SK-N-SH (cell line): ENCODE results near the gene USP12. TPM values are rescaled to one million over a fixed set of nuclear protein-coding genes. Genes with fewer than 3 reads are reported as not detected.

Experiments used
- CTCF ChIA-PET: fragments of 300-600, 350-600 bp; formaldehyde crosslinking; extraction: SDS; loops from one replicate; lab custom pipeline; 2021; lab: Yijun Ruan, JAX
- POLR2A ChIA-PET: fragments of 350-600 bp; sonication (Branson Sonifier 250); formaldehyde crosslinking; extraction: SDS; loops from one replicate; lab custom pipeline; 2020; ENCODE audit warnings: antibody characterized with exemption, inconsistent platforms; lab: Yijun Ruan, JAX
- DNase-seq: peaks from one replicate; pipeline ENCODE4 v3.0.0; 2012
- H2AFZ ChIP-seq: fragments of 200-600 bp; sonication (generic); 2 replicates; pipeline ENCODE4 v1.8.1; 2016; ENCODE audit warnings: antibody characterized with exemption, mild to moderate bottlenecking, low read depth
- H3F3A ChIP-seq: fragments of 200-600 bp; sonication (generic); replicated peaks from 2 replicates; pipeline ENCODE3; 2016; ENCODE audit warnings: antibody characterized with exemption, mild to moderate bottlenecking; ENCODE audit not compliant: insufficient read depth
- H3K27ac ChIP-seq, 2 experiments: fragments of 200-500 bp in 1 of 2; fragments of 200-600 bp in 1 of 2; sonication (Bioruptor generic) in 1 of 2; sonication (generic), shearing (Covaris generic) in 1 of 2; 2 replicates each; pipeline versions ENCODE4 v1.5.1 to v1.6.1; 2014 to 2016; ENCODE audit warnings: low read depth in 2 of 2, inconsistent platforms in 1 of 2, low read length in 1 of 2, mild to moderate bottlenecking in 1 of 2, mixed read lengths in 1 of 2
- H3K27me3 ChIP-seq: fragments of 200-600 bp; sonication (generic), shearing (Covaris generic); 2 replicates; pipeline ENCODE4 v1.6.1; 2016; ENCODE audit warnings: mixed run types; ENCODE audit not compliant: insufficient read depth
- H3K36me3 ChIP-seq, 2 experiments: fragments of 200-500 bp in 1 of 2; fragments of 200-600 bp in 1 of 2; sonication (Bioruptor generic) in 1 of 2; sonication (generic) in 1 of 2; replicated peaks in 1 of 2; 2 replicates each; pipeline versions ENCODE3 to v1.5.1; 2014 to 2016; ENCODE audit warnings: low read length in 1 of 2, mild to moderate bottlenecking in 1 of 2; ENCODE audit not compliant: insufficient read depth in 2 of 2, control insufficient read depth in 1 of 2
- H3K4me1 ChIP-seq, 2 experiments: fragments of 200-500 bp in 1 of 2; fragments of 200-600 bp in 1 of 2; sonication (Bioruptor generic) in 1 of 2; sonication (generic), shearing (Covaris generic) in 1 of 2; 2 replicates each; pipeline versions ENCODE4 v1.5.1 to v1.6.1; 2014 to 2016; ENCODE audit warnings: low read depth in 1 of 2, low read length in 1 of 2, mixed run types in 1 of 2; ENCODE audit not compliant: insufficient read depth in 2 of 2, control insufficient read depth in 1 of 2
- H3K4me2 ChIP-seq: fragments of 200-600 bp; sonication (generic), shearing (Covaris generic); 2 replicates; pipeline ENCODE4 v1.6.1; 2017; ENCODE audit warnings: mixed run types
- H3K4me3 ChIP-seq, 2 experiments: fragments of 200-500 bp in 1 of 2; fragments of 200-600 bp in 1 of 2; sonication (Bioruptor generic) in 1 of 2; sonication (generic), shearing (Covaris generic) in 1 of 2; 2 replicates each; pipeline versions ENCODE4 v1.5.1 to v1.8.1; 2014 to 2016; ENCODE audit warnings: low read depth in 2 of 2, inconsistent platforms in 1 of 2, low read length in 1 of 2, mild to moderate bottlenecking in 1 of 2, mixed read lengths in 1 of 2, moderate library complexity in 1 of 2
- H3K79me2 ChIP-seq: fragments of 200-600 bp; sonication (generic); 2 replicates; pipeline ENCODE4 v1.8.1; 2017; ENCODE audit warnings: mild to moderate bottlenecking; ENCODE audit not compliant: insufficient read depth
- H3K9ac ChIP-seq: fragments of 200-600 bp; sonication (generic); 2 replicates; pipeline ENCODE4 v1.6.1; 2017; ENCODE audit warnings: mixed run types
- H3K9me2 ChIP-seq: fragments of 200-600 bp; sonication (generic); 2 replicates; pipeline ENCODE4 v1.6.1; 2017; ENCODE audit warnings: mixed run types
- H3K9me3 ChIP-seq: fragments of 200-600 bp; sonication (generic); 2 replicates; pipeline ENCODE4 v1.6.1; 2017; ENCODE audit warnings: mixed run types, mild to moderate bottlenecking, moderate library complexity
- H4K20me1 ChIP-seq: fragments of 200-600 bp; sonication (generic); 2 replicates; pipeline ENCODE4 v1.6.1; 2017; ENCODE audit warnings: mild to moderate bottlenecking, mixed run types; ENCODE audit not compliant: insufficient read depth
- CHD2 ChIP-seq: fragments of 150-350 bp; IDR thresholded peaks from 2 replicates; pipeline ENCODE4 v1.6.1; 2018; ENCODE audit warnings: low read length; ENCODE audit not compliant: partially characterized antibody
- EZH2phosphoT487 ChIP-seq: fragments of 200-600 bp; sonication (generic); IDR thresholded peaks from 2 replicates; pipeline ENCODE4 v1.6.1; 2017; ENCODE audit warnings: low read depth, mixed run types, mild to moderate bottlenecking, antibody characterized with exemption, moderate library complexity, borderline replicate concordance
- GABPA ChIP-seq: IDR thresholded peaks from 2 replicates; pipeline ENCODE4 v1.4.0; 2012; ENCODE audit warnings: low read depth, mild to moderate bottlenecking
- MEF2A ChIP-seq: IDR thresholded peaks from 2 replicates; pipeline ENCODE4 v1.4.0; 2012; ENCODE audit warnings: low read depth, borderline replicate concordance
- RAD21 ChIP-seq: IDR thresholded peaks from 2 replicates; pipeline ENCODE4 v1.6.1; 2012; ENCODE audit warnings: mild to moderate bottlenecking, low read length
- RXRA ChIP-seq: IDR thresholded peaks from 2 replicates; pipeline ENCODE4 v1.4.0; 2012; ENCODE audit warnings: low read depth, mild to moderate bottlenecking, borderline replicate concordance
- WGBS: methylation state at CpG from one replicate; pipeline ENCODE4 v1.1.6; 2017; ENCODE audit warnings: low lambda C conversion rate; 5-methylcytosine and 5-hydroxymethylcytosine counted together
- polyA plus RNA-seq, 3 experiments: library from polyadenylated mRNA; depleted of rRNA; stranded (reverse); fragments of >200 nt; gene quantifications; 2 replicates each; pipeline ENCODE4 v1.2.3, GENCODE V29; 2012
- TF ChIP-seq, protein P1 (sequence below): IDR thresholded peaks from 2 replicates; pipeline ENCODE4 v1.6.1; 2012; ENCODE audit warnings: mild to moderate bottlenecking, low read depth, low read length, moderate library complexity
- TF ChIP-seq, protein P2 (sequence below): IDR thresholded peaks from 2 replicates; pipeline ENCODE4; 2012

Gene USP12
- polyA plus RNA-seq, 1 of the 3 experiments (the other 2 are of a cell fraction) = 5.0 TPM

DNA sequence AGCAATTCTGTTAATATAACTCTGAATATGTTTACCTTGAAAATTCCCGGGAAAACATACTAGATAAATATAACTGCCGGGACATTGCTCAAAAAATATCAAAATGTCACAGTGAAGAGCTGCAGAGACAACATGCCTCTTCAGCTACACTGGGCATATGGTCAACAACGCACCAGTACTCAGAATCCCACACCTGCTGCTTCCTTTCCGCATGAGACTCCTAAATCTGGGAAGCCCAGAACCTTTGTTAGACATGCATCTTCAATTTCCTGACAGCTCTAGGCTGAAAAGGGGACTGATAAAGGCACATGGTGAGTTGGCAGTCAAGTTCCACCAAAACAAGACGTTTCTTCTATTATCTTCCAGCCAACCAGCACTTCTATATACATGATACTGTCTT, 53.7 kb downstream of the USP12 start:
- H3K4me1 ChIP-seq = peaks cover 0 to 9% of the 10 kb centered on the region in 2 experiments; a peak in 2 of 4 replicates
- TF ChIP-seq RXRA = no peak
- TF ChIP-seq CHD2 = no peak
- TF ChIP-seq RAD21 = no peak
- no peak for TF ChIP-seq MEF2A
- TF ChIP-seq GABPA = no peak
- TF ChIP-seq, protein P1, sequence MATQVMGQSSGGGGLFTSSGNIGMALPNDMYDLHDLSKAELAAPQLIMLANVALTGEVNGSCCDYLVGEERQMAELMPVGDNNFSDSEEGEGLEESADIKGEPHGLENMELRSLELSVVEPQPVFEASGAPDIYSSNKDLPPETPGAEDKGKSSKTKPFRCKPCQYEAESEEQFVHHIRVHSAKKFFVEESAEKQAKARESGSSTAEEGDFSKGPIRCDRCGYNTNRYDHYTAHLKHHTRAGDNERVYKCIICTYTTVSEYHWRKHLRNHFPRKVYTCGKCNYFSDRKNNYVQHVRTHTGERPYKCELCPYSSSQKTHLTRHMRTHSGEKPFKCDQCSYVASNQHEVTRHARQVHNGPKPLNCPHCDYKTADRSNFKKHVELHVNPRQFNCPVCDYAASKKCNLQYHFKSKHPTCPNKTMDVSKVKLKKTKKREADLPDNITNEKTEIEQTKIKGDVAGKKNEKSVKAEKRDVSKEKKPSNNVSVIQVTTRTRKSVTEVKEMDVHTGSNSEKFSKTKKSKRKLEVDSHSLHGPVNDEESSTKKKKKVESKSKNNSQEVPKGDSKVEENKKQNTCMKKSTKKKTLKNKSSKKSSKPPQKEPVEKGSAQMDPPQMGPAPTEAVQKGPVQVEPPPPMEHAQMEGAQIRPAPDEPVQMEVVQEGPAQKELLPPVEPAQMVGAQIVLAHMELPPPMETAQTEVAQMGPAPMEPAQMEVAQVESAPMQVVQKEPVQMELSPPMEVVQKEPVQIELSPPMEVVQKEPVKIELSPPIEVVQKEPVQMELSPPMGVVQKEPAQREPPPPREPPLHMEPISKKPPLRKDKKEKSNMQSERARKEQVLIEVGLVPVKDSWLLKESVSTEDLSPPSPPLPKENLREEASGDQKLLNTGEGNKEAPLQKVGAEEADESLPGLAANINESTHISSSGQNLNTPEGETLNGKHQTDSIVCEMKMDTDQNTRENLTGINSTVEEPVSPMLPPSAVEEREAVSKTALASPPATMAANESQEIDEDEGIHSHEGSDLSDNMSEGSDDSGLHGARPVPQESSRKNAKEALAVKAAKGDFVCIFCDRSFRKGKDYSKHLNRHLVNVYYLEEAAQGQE = no peak
- peaks cover 94% of the 10 kb centered on the region for H3K79me2 ChIP-seq

DNA sequence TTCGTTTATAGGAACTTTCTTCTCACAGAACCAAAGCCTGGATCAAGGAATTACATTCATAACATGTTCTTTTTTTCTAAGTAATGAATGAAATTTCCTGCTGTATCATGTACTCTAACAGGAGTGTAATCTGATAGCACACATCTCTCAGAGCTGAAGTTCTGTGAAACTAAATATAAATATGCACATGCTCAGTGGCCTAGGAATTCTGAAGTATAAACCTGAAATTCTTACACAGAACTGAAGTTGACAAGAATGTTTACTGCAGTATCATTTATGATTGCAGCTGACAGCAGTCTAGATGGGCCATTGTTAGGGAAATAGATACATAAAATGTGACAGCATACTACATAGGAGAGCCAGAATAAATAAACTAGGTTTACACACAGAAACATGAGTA, 54.5 kb downstream of the USP12 start:
- H3K79me2 ChIP-seq = peaks cover 92% of the 10 kb centered on the region
- no peak overlapping the region for H2AFZ ChIP-seq
- H3F3A ChIP-seq = no peaks in the 10 kb centered on the region
- H3K9me3 ChIP-seq = no peaks in the 10 kb centered on the region
- POLR2A ChIA-PET = no interaction called here
- no peaks in the 10 kb centered on the region for H3K9me2 ChIP-seq
- CTCF ChIA-PET = no interaction called here
- no peak overlapping the region for H3K4me3 ChIP-seq
- H3K27ac ChIP-seq = no peak overlapping the region
- TF ChIP-seq, protein P2, sequence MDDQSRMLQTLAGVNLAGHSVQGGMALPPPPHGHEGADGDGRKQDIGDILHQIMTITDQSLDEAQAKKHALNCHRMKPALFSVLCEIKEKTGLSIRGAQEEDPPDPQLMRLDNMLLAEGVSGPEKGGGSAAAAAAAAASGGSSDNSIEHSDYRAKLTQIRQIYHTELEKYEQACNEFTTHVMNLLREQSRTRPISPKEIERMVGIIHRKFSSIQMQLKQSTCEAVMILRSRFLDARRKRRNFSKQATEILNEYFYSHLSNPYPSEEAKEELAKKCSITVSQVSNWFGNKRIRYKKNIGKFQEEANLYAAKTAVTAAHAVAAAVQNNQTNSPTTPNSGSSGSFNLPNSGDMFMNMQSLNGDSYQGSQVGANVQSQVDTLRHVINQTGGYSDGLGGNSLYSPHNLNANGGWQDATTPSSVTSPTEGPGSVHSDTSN = peak; percentile 53; the same call in 1 of the 2 replicates
- TF ChIP-seq EZH2phosphoT487 = no peak
- WGBS = 49% methylated on average over 1 of the region's 1 CpG
- no peak for DNase-seq
- no peaks in the 10 kb centered on the region for H3K27me3 ChIP-seq
- no peak overlapping the region for H3K4me2 ChIP-seq
- peaks cover 0 to 9% of the 10 kb centered on the region in 2 experiments; a peak in 2 of 4 replicates for H3K4me1 ChIP-seq
- H3K9ac ChIP-seq = no peak overlapping the region
- H3K36me3 ChIP-seq = peaks cover 8 to 18% of the 10 kb centered on the region in 2 experiments
- peaks cover 63% of the 10 kb centered on the region for H4K20me1 ChIP-seq

More for the DNA sequence above, 53.7 kb downstream of the USP12 start:
- Histone ChIP-seq H3K9me2 (no peaks in the 10 kb centered on the region), H3K27ac (no peak overlapping the region), H3K4me3 (no peak overlapping the region), H3K9ac (no peak overlapping the region), H3K4me2 (no peak overlapping the region), H3F3A (no peaks in the 10 kb centered on the region), H3K36me3 (peaks cover 6 to 18% of the 10 kb centered on the region in 2 experiments), H3K27me3 (no peaks in the 10 kb centered on the region), H3K9me3 (no peaks in the 10 kb centered on the region), H2AFZ (no peak overlapping the region), H4K20me1 (peaks cover 58% of the 10 kb centered on the region)
- POLR2A ChIA-PET = no interaction called here
- CTCF ChIA-PET = no interaction called here
- no peak for DNase-seq
- 87% methylated on average over 5 of the region's 5 CpGs for WGBS
